Neural cell (in vitro differentiated cells): Measurements from ENCODE around the gene CXCR3.
"Not testable (repeated sequence)": the region's sequence is repeated elsewhere in the genome, so short reads cannot be mapped to it uniquely, and the experiment has no call there.

ENCODE experiments used
- CTCF ChIP-seq: fragments of 450-650 bp; IDR thresholded peaks from 2 replicates; pipeline ENCODE4 v1.5.1; 2014; ENCODE audit warnings: antibody characterized with exemption, mild to moderate bottlenecking, moderate library complexity; ENCODE audit not compliant: poor library complexity, severe bottlenecking
- EZH2 ChIP-seq: fragments of 200-600, 300-800 bp; shearing (Covaris generic), sonication (generic); IDR thresholded peaks from 2 replicates; pipeline ENCODE4 v1.6.1; 2014; ENCODE audit warnings: antibody characterized with exemption, low read length, borderline replicate concordance, mild to moderate bottlenecking; ENCODE audit not compliant: insufficient read depth, poor library complexity, severe bottlenecking
- POLR2AphosphoS5 ChIP-seq: IDR thresholded peaks from 2 replicates; pipeline ENCODE4 v1.6.1; 2012

GRCh38 chrX:71662654-71663053 is 44.3 kb upstream of the CXCR3 start:
- not testable (repeated sequence) for TF ChIP-seq EZH2, CTCF, POLR2AphosphoS5
